Caco-2 (cell line): ENCODE data around the gene THOC6. TPM values are rescaled to one million over a fixed set of nuclear protein-coding genes. Genes with fewer than 3 reads are reported as not detected.

Experiments
- BruUV-seq: library from RNA; stranded (reverse); fragments of 400-500 nt; replicated peaks from 2 replicates; lab custom pipeline; 2021; lab: Mats Ljungman, UMichigan
- CTCF ChIA-PET: fragments of 300-600 bp; sonication (Branson Sonifier 250); formaldehyde crosslinking; loops from one replicate; lab custom pipeline; 2022; ENCODE audit warnings: antibody characterized with exemption; lab: Charles Lee
- POLR2A ChIA-PET: fragments of 300-600 bp; sonication (Branson Sonifier 250); formaldehyde crosslinking; loops from one replicate; lab custom pipeline; 2022; ENCODE audit warnings: antibody characterized with exemption; lab: Charles Lee
- DNase-seq, 2 experiments: peaks; one replicate each; pipeline versions ENCODE4 v3.0.0 to v3.0.0-alpha.2; 2020 to 2022
- H3K27me3 ChIP-seq: replicated peaks from 2 replicates; pipeline ENCODE4 v1.6.0; 2011; ENCODE audit warnings: low read length; ENCODE audit not compliant: control insufficient read depth, insufficient read depth
- H3K36me3 ChIP-seq: 2 replicates; pipeline ENCODE4 v1.5.1; 2011; ENCODE audit warnings: low read length; ENCODE audit not compliant: control insufficient read depth, insufficient read depth
- H3K4me1 ChIP-seq: fragments of 250-450 bp; sonication (Bioruptor Pico); 2 replicates; pipeline ENCODE4 v1.5.1; 2020; ENCODE audit warnings: mild to moderate bottlenecking
- H3K4me3 ChIP-seq: 2 replicates; pipeline ENCODE4 v1.5.1; 2011; ENCODE audit warnings: low read depth, mild to moderate bottlenecking, control low read depth, low read length
- H3K9me3 ChIP-seq: fragments of 250-450 bp; sonication (Bioruptor Pico); 2 replicates; pipeline ENCODE4 v1.5.1; 2020; ENCODE audit warnings: mild to moderate bottlenecking, moderate library complexity
- H3K27ac Mint-ChIP-seq: one replicate; pipeline ENCODE4 v1.8.0; 2022; ENCODE audit warnings: mixed read lengths; ENCODE audit not compliant: unreplicated experiment
- H3K27me3 Mint-ChIP-seq: one replicate; pipeline ENCODE4 v1.8.0; 2022; ENCODE audit warnings: mixed read lengths; ENCODE audit not compliant: insufficient read depth, unreplicated experiment
- H3K36me3 Mint-ChIP-seq: one replicate; pipeline ENCODE4 v1.8.0; 2022; ENCODE audit warnings: mild to moderate bottlenecking, mixed read lengths; ENCODE audit not compliant: insufficient read depth, unreplicated experiment
- H3K4me1 Mint-ChIP-seq: one replicate; pipeline ENCODE4 v1.8.0; 2022; ENCODE audit warnings: low read depth, mixed read lengths; ENCODE audit not compliant: unreplicated experiment
- H3K4me3 Mint-ChIP-seq: one replicate; pipeline ENCODE4 v1.8.0; 2022; ENCODE audit warnings: mild to moderate bottlenecking, moderate library complexity, mixed read lengths; ENCODE audit not compliant: unreplicated experiment
- H3K9me3 Mint-ChIP-seq: one replicate; pipeline ENCODE4 v1.8.0; 2022; ENCODE audit warnings: mixed read lengths; ENCODE audit not compliant: unreplicated experiment
- intact Hi-C: fragments of 100-400 bp; cut with micrococcal nuclease; formaldehyde crosslinking; loops from one replicate; pipeline ENCODE4 v1.10.0; 2022; ENCODE audit not compliant: unreplicated experiment
- total RNA-seq: library from RNA; stranded (reverse); gene quantifications from 2 replicates; pipeline ENCODE4 v1.2.3, GENCODE V29; 2022
- TF ChIP-seq, protein P1 (sequence below), 2 experiments: fragments of 200-600 bp in 1 of 2; IDR thresholded peaks; 1 replicate in 1 of 2; 2 replicates in 1 of 2; pipeline versions ENCODE4 v1.5.1 to v1.8.0; 2011 to 2022; ENCODE audit warnings: antibody characterized with exemption in 1 of 2, control low read depth in 1 of 2, inconsistent platforms in 1 of 2, low read depth in 1 of 2, low read length in 1 of 2, mild to moderate bottlenecking in 1 of 2, moderate library complexity in 1 of 2; ENCODE audit not compliant: insufficient read depth in 1 of 2, severe bottlenecking in 1 of 2, unreplicated experiment in 1 of 2

The THOC6 gene
- total RNA-seq, 1 experiment from 2014 or later: 48.0 TPM

DNA sequence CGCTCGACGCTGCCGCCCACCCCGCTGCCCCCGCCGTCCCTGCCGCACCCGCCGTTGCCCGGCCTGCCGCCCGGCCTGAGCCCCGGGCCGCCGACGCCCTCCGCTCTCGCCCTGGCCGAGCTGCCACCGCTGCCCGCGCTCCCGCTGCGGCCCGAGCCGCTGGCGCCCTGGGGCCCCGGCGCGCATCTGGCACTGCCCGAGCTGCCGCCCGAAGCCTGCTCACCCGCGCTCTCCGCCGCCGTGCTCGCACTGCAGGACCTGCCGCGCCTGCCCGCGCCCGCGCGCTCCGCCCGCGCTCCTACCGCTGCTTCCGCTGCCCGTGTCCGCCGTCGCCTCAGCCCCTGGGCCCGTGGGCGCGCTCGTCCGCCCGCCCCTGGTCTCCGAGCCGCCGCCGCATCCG is 19.5 kb upstream of the THOC6 start:
- peaks cover 1% of the 10 kb centered on the region; the same call in 1 of the 2 replicates for H3K36me3 ChIP-seq
- peak in 1 of 2 experiments; percentile 49 for DNase-seq
- BruUV-seq: no TSS peak

DNA sequence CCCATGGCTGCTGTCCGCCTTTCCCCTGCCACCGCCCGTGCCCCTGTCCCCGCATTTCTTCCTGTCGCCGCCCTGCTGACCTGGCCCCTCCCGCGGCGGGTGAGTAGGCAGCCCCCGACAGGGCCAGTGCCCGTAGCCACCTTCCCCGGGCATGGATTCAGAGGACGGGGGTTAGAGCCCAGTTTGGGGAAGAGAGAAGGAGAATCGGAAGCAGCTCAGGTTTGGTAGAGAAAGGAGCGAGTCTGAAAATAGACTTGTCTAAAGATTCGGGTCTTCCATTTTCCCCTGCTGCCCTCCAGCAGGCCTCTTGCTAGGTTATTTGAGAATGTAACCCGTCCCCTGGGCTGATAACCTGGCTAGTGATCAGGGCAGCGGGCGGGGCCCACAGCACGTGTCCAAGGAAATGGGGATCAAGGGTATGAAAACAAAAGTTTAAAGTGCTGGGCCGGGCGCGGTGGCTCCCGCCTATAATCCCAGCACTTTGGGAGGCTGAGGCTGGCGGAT is 19.0 kb upstream of the THOC6 start:
- peaks cover 1% of the 10 kb centered on the region; the same call in 1 of the 2 replicates for H3K36me3 ChIP-seq
- peak overlapping the region; percentile 52 for H3K4me3 ChIP-seq
- peak; percentile 76 to 84 for DNase-seq
- ChIA-PET POLR2A (interaction anchor here (0.6 to 6.5 kb wide), 2 partner anchors 17 to 101 kb away, joined by 3 to 83 read pairs; partner anchors contain the start of genes HCFC1R1, THOC6 and TNFRSF12A), CTCF (interaction anchor here (1.5 to 6.6 kb wide), 3 partner anchors 17 to 27 kb away, joined by 21 to 113 read pairs (median 89); partner anchors contain the start of genes HCFC1R1, THOC6 and TNFRSF12A)
- H3K4me1 ChIP-seq: peaks cover 46% of the 10 kb centered on the region
- TSS peak; percentile 22 for BruUV-seq
- H3K9me3 ChIP-seq: no peaks in the 10 kb centered on the region
- intact Hi-C loops: loop anchor here (1.0 kb wide), 1 partner anchor 16 kb away; no protein-coding TSS in a partner anchor
- peak overlapping the region; percentile 90 for H3K27ac Mint-ChIP-seq
- H3K36me3 Mint-ChIP-seq: peaks cover 35% of the 10 kb centered on the region
- H3K27me3 ChIP-seq: no peaks in the 10 kb centered on the region
- H3K9me3 Mint-ChIP-seq: no peaks in the 10 kb centered on the region
- TF ChIP-seq, protein P1, sequence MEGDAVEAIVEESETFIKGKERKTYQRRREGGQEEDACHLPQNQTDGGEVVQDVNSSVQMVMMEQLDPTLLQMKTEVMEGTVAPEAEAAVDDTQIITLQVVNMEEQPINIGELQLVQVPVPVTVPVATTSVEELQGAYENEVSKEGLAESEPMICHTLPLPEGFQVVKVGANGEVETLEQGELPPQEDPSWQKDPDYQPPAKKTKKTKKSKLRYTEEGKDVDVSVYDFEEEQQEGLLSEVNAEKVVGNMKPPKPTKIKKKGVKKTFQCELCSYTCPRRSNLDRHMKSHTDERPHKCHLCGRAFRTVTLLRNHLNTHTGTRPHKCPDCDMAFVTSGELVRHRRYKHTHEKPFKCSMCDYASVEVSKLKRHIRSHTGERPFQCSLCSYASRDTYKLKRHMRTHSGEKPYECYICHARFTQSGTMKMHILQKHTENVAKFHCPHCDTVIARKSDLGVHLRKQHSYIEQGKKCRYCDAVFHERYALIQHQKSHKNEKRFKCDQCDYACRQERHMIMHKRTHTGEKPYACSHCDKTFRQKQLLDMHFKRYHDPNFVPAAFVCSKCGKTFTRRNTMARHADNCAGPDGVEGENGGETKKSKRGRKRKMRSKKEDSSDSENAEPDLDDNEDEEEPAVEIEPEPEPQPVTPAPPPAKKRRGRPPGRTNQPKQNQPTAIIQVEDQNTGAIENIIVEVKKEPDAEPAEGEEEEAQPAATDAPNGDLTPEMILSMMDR (IDR thresholded peaks at IDR 0.05; ENCODE audit: insufficient read depth in 1 of 2, low read depth in 1 of 2, low read length in 1 of 2, severe bottlenecking in 1 of 2, unreplicated experiment in 1 of 2): no peak
- H3K27me3 Mint-ChIP-seq: no peaks in the 10 kb centered on the region
- H3K4me3 Mint-ChIP-seq: peak overlapping the region; percentile 89
- peaks cover 18% of the 10 kb centered on the region for H3K4me1 Mint-ChIP-seq

More for the DNA sequence above, 19.5 kb upstream of the THOC6 start:
- H3K4me3 ChIP-seq: peak overlapping the region; percentile 52
- no peaks in the 10 kb centered on the region for H3K27me3 ChIP-seq
- CTCF ChIA-PET: interaction anchor here (0.5 to 6.6 kb wide), 10 partner anchors 12 to 536 kb away, joined by 3 to 113 read pairs (median 6); partner anchors contain the start of genes HCFC1R1, THOC6 and TNFRSF12A
- TF ChIP-seq, protein P1 (IDR thresholded peaks at IDR 0.05; ENCODE audit: insufficient read depth in 1 of 2, low read depth in 1 of 2, low read length in 1 of 2, severe bottlenecking in 1 of 2, unreplicated experiment in 1 of 2): no peak
- peak overlapping the region; percentile 89 for H3K4me3 Mint-ChIP-seq
- peaks cover 41% of the 10 kb centered on the region for H3K4me1 ChIP-seq
- no peaks in the 10 kb centered on the region for H3K27me3 Mint-ChIP-seq
- no peaks in the 10 kb centered on the region for H3K9me3 Mint-ChIP-seq
- H3K9me3 ChIP-seq: no peaks in the 10 kb centered on the region
- peak overlapping the region; percentile 90 for H3K27ac Mint-ChIP-seq
- POLR2A ChIA-PET: interaction anchor here (0.6 to 6.5 kb wide), 7 partner anchors 17 to 260 kb away, joined by 3 to 83 read pairs (median 5); partner anchors contain the start of genes HCFC1R1, IL32, PKMYT1 and THOC6
- H3K4me1 Mint-ChIP-seq: peaks cover 18% of the 10 kb centered on the region
- intact Hi-C loops: loop anchor here (1.0 kb wide), 1 partner anchor 17 kb away; no protein-coding TSS in a partner anchor
- peaks cover 31% of the 10 kb centered on the region for H3K36me3 Mint-ChIP-seq
